Neural cell (in vitro differentiated cells): ENCODE data around the gene CACNA2D4. TPM values are rescaled to one million over a fixed set of nuclear protein-coding genes. Genes with fewer than 3 reads are reported as not detected.

ENCODE experiments used
- H2AFZ ChIP-seq: fragments of 200-600, 300-800 bp; sonication (generic), shearing (Covaris generic); 2 replicates; pipeline ENCODE4 v1.6.0; 2014; ENCODE audit warnings: low read depth, mild to moderate bottlenecking, antibody characterized with exemption, low read length, moderate library complexity
- H3F3A ChIP-seq: fragments of 200-600 bp; shearing (Covaris generic); 2 replicates; pipeline ENCODE4 v1.6.1; 2016; ENCODE audit warnings: mild to moderate bottlenecking, moderate library complexity, mixed read lengths, antibody characterized with exemption, low read length; ENCODE audit not compliant: insufficient read depth, poor library complexity, severe bottlenecking
- H3K27ac ChIP-seq: fragments of 200-600, 300-800 bp; sonication (generic), shearing (Covaris generic); 2 replicates; pipeline ENCODE4 v1.5.1; 2014; ENCODE audit warnings: mild to moderate bottlenecking, low read length, moderate library complexity
- H3K27me3 ChIP-seq: fragments of 300-800, 200-600 bp; sonication (generic), shearing (Covaris generic); 2 replicates; pipeline ENCODE4 v1.6.0; 2014; ENCODE audit warnings: mild to moderate bottlenecking, low read depth, low read length, moderate library complexity; ENCODE audit not compliant: insufficient read depth
- H3K36me3 ChIP-seq: fragments of 300-800, 200-600 bp; sonication (generic), shearing (Covaris generic); 2 replicates; pipeline ENCODE4 v1.5.1; 2014; ENCODE audit warnings: mild to moderate bottlenecking, antibody characterized with exemption, low read length, moderate library complexity; ENCODE audit not compliant: insufficient read depth
- H3K4me2 ChIP-seq: fragments of 300-800, 200-600 bp; sonication (generic), shearing (Covaris generic); 2 replicates; pipeline ENCODE4 v1.6.0; 2014; ENCODE audit warnings: mild to moderate bottlenecking, low read length
- H3K4me3 ChIP-seq: fragments of 300-800, 200-600 bp; sonication (generic), shearing (Covaris generic); 2 replicates; pipeline ENCODE4 v1.5.1; 2014; ENCODE audit warnings: mild to moderate bottlenecking, low read length, moderate library complexity
- H3K79me2 ChIP-seq: fragments of 200-600 bp; shearing (Covaris generic); replicated peaks from 2 replicates; pipeline ENCODE4 v1.6.0; 2014; ENCODE audit warnings: mild to moderate bottlenecking, low read length, moderate library complexity; ENCODE audit not compliant: insufficient read depth
- H3K9ac ChIP-seq: fragments of 300-800, 200-600 bp; sonication (generic), shearing (Covaris generic); 2 replicates; pipeline ENCODE4 v1.6.1; 2016; ENCODE audit warnings: mild to moderate bottlenecking, low read length, mixed read lengths
- H3K9me2 ChIP-seq: fragments of 200-600 bp; shearing (Covaris generic); 2 replicates; pipeline ENCODE4 v1.6.1; 2016; ENCODE audit warnings: mild to moderate bottlenecking, low read length, mixed read lengths; ENCODE audit not compliant: insufficient read depth
- H3K9me3 ChIP-seq: fragments of 200-600, 300-800 bp; sonication (generic), shearing (Covaris generic); 2 replicates; pipeline ENCODE4 v1.6.1; 2016; ENCODE audit warnings: mild to moderate bottlenecking, mixed run types, low read length, moderate library complexity, mixed read lengths
- H4K20me1 ChIP-seq: fragments of 200-600 bp; shearing (Covaris generic); 2 replicates; pipeline ENCODE4 v1.6.1; 2016; ENCODE audit warnings: mild to moderate bottlenecking, mixed run types; ENCODE audit not compliant: insufficient read depth
- CTCF ChIP-seq: fragments of 450-650 bp; IDR thresholded peaks from 2 replicates; pipeline ENCODE4 v1.5.1; 2014; ENCODE audit warnings: antibody characterized with exemption, mild to moderate bottlenecking, moderate library complexity; ENCODE audit not compliant: poor library complexity, severe bottlenecking
- EP300 ChIP-seq: fragments of 450-650 bp; conservative IDR thresholded peaks from 2 replicates; pipeline ENCODE4 v1.6.1; 2014; ENCODE audit warnings: antibody characterized with exemption, mild to moderate bottlenecking, moderate library complexity; ENCODE audit not compliant: poor library complexity, severe bottlenecking
- EZH2 ChIP-seq: fragments of 200-600, 300-800 bp; shearing (Covaris generic), sonication (generic); IDR thresholded peaks from 2 replicates; pipeline ENCODE4 v1.6.1; 2014; ENCODE audit warnings: antibody characterized with exemption, low read length, borderline replicate concordance, mild to moderate bottlenecking; ENCODE audit not compliant: insufficient read depth, poor library complexity, severe bottlenecking
- MXI1 ChIP-seq: fragments of 450-650 bp; conservative IDR thresholded peaks from 2 replicates; pipeline ENCODE4 v1.6.1; 2014; ENCODE audit warnings: antibody characterized with exemption, mild to moderate bottlenecking; ENCODE audit not compliant: poor library complexity, severe bottlenecking
- POLR2AphosphoS5 ChIP-seq: IDR thresholded peaks from 2 replicates; pipeline ENCODE4 v1.6.1; 2012
- RAD21 ChIP-seq: fragments of 450-650 bp; conservative IDR thresholded peaks from 2 replicates; pipeline ENCODE4 v1.6.1; 2014; ENCODE audit warnings: antibody characterized with exemption, mild to moderate bottlenecking, moderate library complexity
- REST ChIP-seq: IDR thresholded peaks from 2 replicates; pipeline ENCODE4 v1.6.1; 2012; ENCODE audit warnings: borderline replicate concordance
- SMC3 ChIP-seq: fragments of 450-650 bp; conservative IDR thresholded peaks from 2 replicates; pipeline ENCODE4 v1.6.1; 2014; ENCODE audit warnings: antibody characterized with exemption, mild to moderate bottlenecking, moderate library complexity; ENCODE audit not compliant: poor library complexity
- TAF1 ChIP-seq: IDR thresholded peaks from 2 replicates; pipeline ENCODE4 v1.6.1; 2012; ENCODE audit warnings: low read depth
- polyA minus RNA-seq: library from RNA; depleted of rRNA, polyadenylated mRNA; stranded (reverse); fragments of >200 nt; gene quantifications from 2 replicates; pipeline ENCODE4 v1.2.3, GENCODE V29; 2014
- polyA plus RNA-seq: library from polyadenylated mRNA; depleted of rRNA; stranded (reverse); fragments of >200 nt; gene quantifications from 2 replicates; pipeline ENCODE4 v1.2.3, GENCODE V29; 2014

CACNA2D4 gene
- polyA plus RNA-seq (not detected in 2 replicates), polyA minus RNA-seq (not detected in 2 replicates)

GRCh38 chr12:1918081-1918883 lies at the start of gene CACNA2D4:
CACNA2D4 (minus strand) TSS chr12:1918652; CDS start chr12:1918473, 179 bp downstream.
- no peak for TF ChIP-seq SMC3
- no peak for TF ChIP-seq EZH2
- no peak for TF ChIP-seq POLR2AphosphoS5
- H3K9me2 ChIP-seq: no peaks in the 10 kb centered on the region
- H3K4me3 ChIP-seq: no peak within 1 kb of the TSS
- H3K79me2 ChIP-seq: no peaks in the 10 kb centered on the region
- H3K4me2 ChIP-seq: no peak within 1 kb of the TSS
- no peaks in the 10 kb centered on the region for H3F3A ChIP-seq
- no peaks in the 10 kb centered on the region for H3K36me3 ChIP-seq
- no peak within 1 kb of the TSS for H3K27ac ChIP-seq
- H3K9ac ChIP-seq: no peak within 1 kb of the TSS
- no peaks in the 10 kb centered on the region for H3K9me3 ChIP-seq
- H2AFZ ChIP-seq: no peak within 1 kb of the TSS
- H3K27me3 ChIP-seq: no peaks in the 10 kb centered on the region
- no peaks in the 10 kb centered on the region for H4K20me1 ChIP-seq

- no peak for TF ChIP-seq SMC3
- TF ChIP-seq EP300: no peak
- no peak for TF ChIP-seq EZH2
- TF ChIP-seq CTCF: no peak
- no peak for TF ChIP-seq POLR2AphosphoS5
- TF ChIP-seq MXI1: no peak
- no peak for TF ChIP-seq RAD21
- TF ChIP-seq REST: no peak
- no peak for TF ChIP-seq TAF1
- H3K27ac ChIP-seq: peak overlapping the region; percentile 8
Observed at GRCh38 chr12:1966561-1967226, 48.2 kb upstream of the CACNA2D4 start.

More at GRCh38 chr12:1966561-1967226, 48.2 kb upstream of the CACNA2D4 start:
- no peak overlapping the region for H3K4me3 ChIP-seq
- H3K36me3 ChIP-seq: no peaks in the 10 kb centered on the region
- no peaks in the 10 kb centered on the region for H3K9me3 ChIP-seq
- no peaks in the 10 kb centered on the region for H3K79me2 ChIP-seq
- peak overlapping the region; percentile 18 for H3K9ac ChIP-seq
- no peak overlapping the region for H2AFZ ChIP-seq
- no peaks in the 10 kb centered on the region for H4K20me1 ChIP-seq
- no peaks in the 10 kb centered on the region for H3K27me3 ChIP-seq
- H3K4me2 ChIP-seq: no peak overlapping the region
- no peaks in the 10 kb centered on the region for H3K9me2 ChIP-seq
- no peaks in the 10 kb centered on the region for H3F3A ChIP-seq
